H1 (cell line): ENCODE data around the gene AAK1. TPM values are rescaled to one million over a fixed set of nuclear protein-coding genes. Genes with fewer than 3 reads are reported as not detected.

ENCODE experiments used
- CTBP2 ChIP-seq: IDR thresholded peaks from 2 replicates; pipeline ENCODE4 v1.7.0; 2011; ENCODE audit warnings: borderline replicate concordance, mild to moderate bottlenecking, moderate library complexity, mixed read lengths, low read length; ENCODE audit not compliant: insufficient read depth, insufficient read length
- SUZ12 ChIP-seq: fragments of 200-600 bp; sonication (generic); IDR thresholded peaks from 2 replicates; pipeline ENCODE4 v1.6.1; 2012; ENCODE audit warnings: mild to moderate bottlenecking, inconsistent platforms, low read length, moderate library complexity, mixed read lengths
- polyA plus RNA-seq, 7 experiments: library from polyadenylated mRNA; depleted of rRNA in 3 of 7; stranded (reverse) in 5 of 7; unstranded in 2 of 7; fragments of >200 nt in 5 of 7; fragments of 200-250 nt in 2 of 7; gene quantifications; 1 replicate in 5 of 7; 2 replicates in 1 of 7; 4 replicates in 1 of 7; pipeline versions ENCODE4 v1.2.1 to v1.2.3, GENCODE V29; 2011 to 2013; ENCODE audit warnings: missing spikeins in 2 of 7, mixed read lengths in 2 of 7
- total RNA-seq: library from RNA; stranded (reverse); fragmentation: NEBNext Ultra II Directional; extraction: Animal tissue kit (Norgen Biotek cat#: 25700); gene quantifications from 2 replicates; pipeline ENCODE4 v1.2.1, GENCODE V29; 2021

The AAK1 gene
- total and polyA plus RNA-seq, 2 of the 8 experiments (the other 6 are each of a cell fraction or from before 2014, with no cell fraction given), result 10.0 to 40.5 TPM

DNA sequence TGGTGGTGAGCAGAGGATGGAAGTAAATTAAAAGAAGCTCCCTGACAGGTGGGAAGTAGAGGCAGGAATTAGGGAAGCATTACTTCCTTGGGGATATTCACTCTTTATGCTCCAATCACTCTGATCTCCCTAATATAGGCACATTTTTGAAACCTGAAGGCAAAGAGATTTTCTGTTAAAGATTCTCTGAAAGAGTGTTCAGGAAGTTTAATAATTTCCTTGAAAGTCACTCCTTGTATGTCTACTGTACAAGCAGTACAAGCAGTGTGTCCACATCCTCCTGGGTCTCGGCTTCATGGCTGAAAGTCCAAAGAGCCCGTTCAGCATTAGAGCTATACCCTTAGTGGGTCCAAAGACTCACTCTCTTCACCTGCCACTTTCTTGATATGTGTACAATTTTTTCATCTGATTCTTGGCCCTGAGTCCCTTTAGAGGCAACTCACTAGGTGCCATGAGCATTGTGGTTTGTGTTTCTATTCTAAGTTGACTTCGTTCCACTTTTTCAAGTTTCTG lies 60.2 kb downstream of the AAK1 start (continued):
- TF ChIP-seq SUZ12 (no peak), CTBP2 (no peak)
- TF ChIP-seq, all 59 proteins: peak for 0
